Panc1 (cell line): ENCODE results near the gene SELE. TPM values are rescaled to one million over a fixed set of nuclear protein-coding genes. Genes with fewer than 3 reads are reported as not detected.

Source experiments
- ATAC-seq: fragments of 200-7000 bp; cut with Tn5 transposase; 2 replicates; pipeline ENCODE4 v1.9.1; 2020; ENCODE audit warnings: mild to moderate bottlenecking, moderate library complexity
- BruUV-seq: library from RNA; stranded (reverse); fragments of 400-500 nt; replicated peaks from 2 replicates; lab custom pipeline; 2021; lab: Mats Ljungman, UMichigan
- CTCF ChIA-PET: fragments of 300-600 bp; sonication (Branson Sonifier 250); formaldehyde crosslinking; loops from one replicate; lab custom pipeline; 2022; ENCODE audit warnings: antibody characterized with exemption; lab: Charles Lee
- POLR2A ChIA-PET: fragments of 300-600 bp; sonication (Branson Sonifier 250); formaldehyde crosslinking; loops from one replicate; lab custom pipeline; 2022; ENCODE audit warnings: antibody characterized with exemption; lab: Charles Lee
- DNase-seq: peaks from one replicate; pipeline ENCODE4 v3.0.0-alpha.2; 2010; ENCODE audit warnings: low read depth, low spot score
- H3K27ac ChIP-seq: 2 replicates; pipeline ENCODE4 v1.5.1; 2011; ENCODE audit warnings: mild to moderate bottlenecking, low read length, inconsistent platforms
- H3K27me3 ChIP-seq: fragments of 200-500 bp; sonication (Bioruptor generic); 2 replicates; pipeline ENCODE4 v1.6.0; 2014; ENCODE audit warnings: low read length, inconsistent platforms; ENCODE audit not compliant: control insufficient read depth, insufficient read depth
- H3K36me3 ChIP-seq: fragments of 200-500 bp; sonication (Bioruptor generic); 2 replicates; pipeline ENCODE4 v1.5.1; 2014; ENCODE audit warnings: inconsistent platforms, mild to moderate bottlenecking, low read length, moderate library complexity; ENCODE audit not compliant: control insufficient read depth, insufficient read depth
- H3K4me1 ChIP-seq: 2 replicates; pipeline ENCODE4 v1.5.1; 2011; ENCODE audit warnings: inconsistent platforms, mild to moderate bottlenecking, low read length, moderate library complexity; ENCODE audit not compliant: control insufficient read depth, insufficient read depth
- H3K4me3 ChIP-seq, 2 experiments: 2 replicates each; pipeline ENCODE4 v1.5.1; 2011 to 2012; ENCODE audit warnings: low read depth in 2 of 2, low read length in 2 of 2, mild to moderate bottlenecking in 2 of 2, inconsistent platforms in 1 of 2, moderate library complexity in 1 of 2
- H3K9me3 ChIP-seq: fragments of 200-500 bp; sonication (Bioruptor generic); 2 replicates; pipeline ENCODE4 v1.5.1; 2014; ENCODE audit warnings: low read depth, mild to moderate bottlenecking, inconsistent platforms, low read length, moderate library complexity; ENCODE audit not compliant: control insufficient read depth, insufficient read depth
- POLR2AphosphoS5 ChIP-seq: IDR thresholded peaks from 2 replicates; pipeline ENCODE4 v1.6.1; 2012; ENCODE audit warnings: mild to moderate bottlenecking, low read depth, low read length, moderate library complexity
- SIN3A ChIP-seq: IDR thresholded peaks from 2 replicates; pipeline ENCODE4 v1.6.1; 2012; ENCODE audit warnings: low read depth, mild to moderate bottlenecking, low read length, moderate library complexity, borderline replicate concordance; ENCODE audit not compliant: insufficient read depth
- TCF7L2 ChIP-seq: IDR thresholded peaks from 2 replicates; pipeline ENCODE4 v1.6.1; 2011; ENCODE audit warnings: mild to moderate bottlenecking, low read depth, low read length, inconsistent platforms
- in situ Hi-C: cut with HindIII; loops from 2 replicates; pipeline ENCODE4 v1.10.0; 2016; ENCODE audit warnings: low sequenced_read_pairs, low pct_unique_long_range_greater_than_20kb
- intact Hi-C: fragments of 100-400 bp; cut with micrococcal nuclease; formaldehyde crosslinking; loops from one replicate; pipeline ENCODE4 v1.10.0; 2022; ENCODE audit not compliant: unreplicated experiment
- total RNA-seq: library from RNA; stranded (reverse); gene quantifications from one replicate; pipeline ENCODE4 v1.2.1, GENCODE V29; 2021; ENCODE audit not compliant: unreplicated experiment
- TF ChIP-seq, protein P1 (sequence below): fragments of 450-650 bp; IDR thresholded peaks from 2 replicates; pipeline ENCODE4 v1.5.1; 2017; ENCODE audit warnings: mild to moderate bottlenecking
- TF ChIP-seq, protein P2 (sequence below), 2 experiments: IDR thresholded peaks; 2 replicates each; pipeline ENCODE4 v1.6.1; 2011 to 2012; ENCODE audit warnings: low read depth in 2 of 2, control low read depth in 1 of 2, low read length in 1 of 2, mild to moderate bottlenecking in 1 of 2, moderate library complexity in 1 of 2; ENCODE audit not compliant: insufficient read depth in 1 of 2

Gene SELE
- total RNA-seq, 1 experiment from 2014 or later = not detected

DNA sequence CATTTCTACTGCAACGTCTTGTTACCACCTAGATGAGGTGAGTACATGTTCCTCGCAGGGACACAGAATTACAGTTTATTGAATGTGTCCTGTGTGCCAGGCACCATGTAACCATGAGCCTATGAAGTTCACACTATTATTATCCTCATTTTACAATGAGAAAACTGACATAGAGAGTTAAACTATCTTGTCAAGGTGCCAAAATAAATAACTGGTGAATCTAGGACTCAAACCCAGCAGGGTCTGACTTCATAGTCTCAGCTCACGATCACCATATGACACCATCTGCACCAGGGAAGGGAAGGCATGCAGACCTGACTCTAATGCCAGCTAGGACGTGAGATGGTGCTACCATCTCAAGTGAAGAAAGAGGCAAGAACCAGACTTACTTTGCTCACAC is 2.4 kb downstream of the SELE start:
- no peak overlapping the region for H3K4me3 ChIP-seq
- H3K4me1 ChIP-seq = no peaks in the 10 kb centered on the region
- H3K27ac ChIP-seq = no peak overlapping the region
- intact Hi-C loops (no loop called here), in situ Hi-C loops (no loop called here)
- no TSS peak for BruUV-seq
- H3K36me3 ChIP-seq = no peaks in the 10 kb centered on the region
- ChIA-PET CTCF (no interaction called here), POLR2A (no interaction called here)
- ATAC-seq = no peak
- H3K9me3 ChIP-seq = no peaks in the 10 kb centered on the region
- TF ChIP-seq, protein P1, sequence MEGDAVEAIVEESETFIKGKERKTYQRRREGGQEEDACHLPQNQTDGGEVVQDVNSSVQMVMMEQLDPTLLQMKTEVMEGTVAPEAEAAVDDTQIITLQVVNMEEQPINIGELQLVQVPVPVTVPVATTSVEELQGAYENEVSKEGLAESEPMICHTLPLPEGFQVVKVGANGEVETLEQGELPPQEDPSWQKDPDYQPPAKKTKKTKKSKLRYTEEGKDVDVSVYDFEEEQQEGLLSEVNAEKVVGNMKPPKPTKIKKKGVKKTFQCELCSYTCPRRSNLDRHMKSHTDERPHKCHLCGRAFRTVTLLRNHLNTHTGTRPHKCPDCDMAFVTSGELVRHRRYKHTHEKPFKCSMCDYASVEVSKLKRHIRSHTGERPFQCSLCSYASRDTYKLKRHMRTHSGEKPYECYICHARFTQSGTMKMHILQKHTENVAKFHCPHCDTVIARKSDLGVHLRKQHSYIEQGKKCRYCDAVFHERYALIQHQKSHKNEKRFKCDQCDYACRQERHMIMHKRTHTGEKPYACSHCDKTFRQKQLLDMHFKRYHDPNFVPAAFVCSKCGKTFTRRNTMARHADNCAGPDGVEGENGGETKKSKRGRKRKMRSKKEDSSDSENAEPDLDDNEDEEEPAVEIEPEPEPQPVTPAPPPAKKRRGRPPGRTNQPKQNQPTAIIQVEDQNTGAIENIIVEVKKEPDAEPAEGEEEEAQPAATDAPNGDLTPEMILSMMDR = no peak
- TF ChIP-seq, protein P2, sequence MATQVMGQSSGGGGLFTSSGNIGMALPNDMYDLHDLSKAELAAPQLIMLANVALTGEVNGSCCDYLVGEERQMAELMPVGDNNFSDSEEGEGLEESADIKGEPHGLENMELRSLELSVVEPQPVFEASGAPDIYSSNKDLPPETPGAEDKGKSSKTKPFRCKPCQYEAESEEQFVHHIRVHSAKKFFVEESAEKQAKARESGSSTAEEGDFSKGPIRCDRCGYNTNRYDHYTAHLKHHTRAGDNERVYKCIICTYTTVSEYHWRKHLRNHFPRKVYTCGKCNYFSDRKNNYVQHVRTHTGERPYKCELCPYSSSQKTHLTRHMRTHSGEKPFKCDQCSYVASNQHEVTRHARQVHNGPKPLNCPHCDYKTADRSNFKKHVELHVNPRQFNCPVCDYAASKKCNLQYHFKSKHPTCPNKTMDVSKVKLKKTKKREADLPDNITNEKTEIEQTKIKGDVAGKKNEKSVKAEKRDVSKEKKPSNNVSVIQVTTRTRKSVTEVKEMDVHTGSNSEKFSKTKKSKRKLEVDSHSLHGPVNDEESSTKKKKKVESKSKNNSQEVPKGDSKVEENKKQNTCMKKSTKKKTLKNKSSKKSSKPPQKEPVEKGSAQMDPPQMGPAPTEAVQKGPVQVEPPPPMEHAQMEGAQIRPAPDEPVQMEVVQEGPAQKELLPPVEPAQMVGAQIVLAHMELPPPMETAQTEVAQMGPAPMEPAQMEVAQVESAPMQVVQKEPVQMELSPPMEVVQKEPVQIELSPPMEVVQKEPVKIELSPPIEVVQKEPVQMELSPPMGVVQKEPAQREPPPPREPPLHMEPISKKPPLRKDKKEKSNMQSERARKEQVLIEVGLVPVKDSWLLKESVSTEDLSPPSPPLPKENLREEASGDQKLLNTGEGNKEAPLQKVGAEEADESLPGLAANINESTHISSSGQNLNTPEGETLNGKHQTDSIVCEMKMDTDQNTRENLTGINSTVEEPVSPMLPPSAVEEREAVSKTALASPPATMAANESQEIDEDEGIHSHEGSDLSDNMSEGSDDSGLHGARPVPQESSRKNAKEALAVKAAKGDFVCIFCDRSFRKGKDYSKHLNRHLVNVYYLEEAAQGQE (IDR thresholded peaks at IDR 0.05; ENCODE audit: insufficient read depth in 1 of 2, low read depth in 2 of 2, low read length in 1 of 2) = no peak
- TF ChIP-seq TCF7L2 (no peak), SIN3A (no peak), POLR2AphosphoS5 (no peak)
- no peak for DNase-seq
- H3K27me3 ChIP-seq = peaks cover 6% of the 10 kb centered on the region

DNA sequence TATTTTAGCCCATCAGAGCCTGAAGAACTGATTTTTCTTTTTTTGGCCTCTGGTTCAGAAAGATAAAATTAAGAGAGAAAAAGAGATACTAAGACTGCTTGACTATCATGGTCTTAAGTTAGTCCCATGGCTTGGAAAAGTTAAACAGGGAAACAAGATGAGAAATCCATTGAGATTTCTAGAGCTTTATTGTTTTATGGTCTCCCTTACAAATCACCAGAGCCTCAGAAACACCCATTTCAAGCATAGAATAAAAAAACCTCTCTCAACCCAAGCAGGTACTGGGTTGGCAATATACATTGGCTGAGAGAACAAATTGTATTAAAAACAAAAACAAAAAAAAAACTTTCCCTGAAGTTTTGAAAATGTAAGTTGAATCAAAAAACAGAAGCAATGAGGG is 3.9 kb downstream of the SELE start:
- no TSS peak for BruUV-seq
- ChIA-PET CTCF (no interaction called here), POLR2A (no interaction called here)

More for the DNA sequence above, 3.9 kb downstream of the SELE start:
- in situ Hi-C loops = no loop called here
- DNase-seq (no peak), ATAC-seq (no peak)
- Histone ChIP-seq H3K27ac (no peak overlapping the region), H3K9me3 (no peaks in the 10 kb centered on the region), H3K36me3 (no peaks in the 10 kb centered on the region), H3K4me1 (no peaks in the 10 kb centered on the region), H3K4me3 (no peak overlapping the region), H3K27me3 (peaks cover 6% of the 10 kb centered on the region)
- TF ChIP-seq, protein P1 = no peak
- TF ChIP-seq, protein P2 (IDR thresholded peaks at IDR 0.05; ENCODE audit: insufficient read depth in 1 of 2, low read depth in 2 of 2, low read length in 1 of 2) = no peak
- no peak for TF ChIP-seq POLR2AphosphoS5
- no peak for TF ChIP-seq TCF7L2
- no peak for TF ChIP-seq SIN3A
- intact Hi-C loops = no loop called here
